Ovary (tissue), 3 donors: ENCODE data around the gene DDX4.

Source experiments
- CTCF ChIP-seq, 3 donors: fragments of 450-650 bp in 2 of 3; fragments of 200-600 bp in 1 of 3; IDR thresholded peaks; one replicate each; pipeline versions ENCODE4 v1.5.1 to v1.8.0; 2016 to 2022; ENCODE audit warnings: antibody characterized with exemption in 3 of 3, mild to moderate bottlenecking in 1 of 3
- POLR2A ChIP-seq: fragments of 450-650 bp; IDR thresholded peaks from one replicate; pipeline ENCODE4 v1.6.1; 2017; ENCODE audit warnings: antibody characterized with exemption, mild to moderate bottlenecking, moderate library complexity
- donor health status: DM: no; HTN: no; CAD: no.

DNA sequence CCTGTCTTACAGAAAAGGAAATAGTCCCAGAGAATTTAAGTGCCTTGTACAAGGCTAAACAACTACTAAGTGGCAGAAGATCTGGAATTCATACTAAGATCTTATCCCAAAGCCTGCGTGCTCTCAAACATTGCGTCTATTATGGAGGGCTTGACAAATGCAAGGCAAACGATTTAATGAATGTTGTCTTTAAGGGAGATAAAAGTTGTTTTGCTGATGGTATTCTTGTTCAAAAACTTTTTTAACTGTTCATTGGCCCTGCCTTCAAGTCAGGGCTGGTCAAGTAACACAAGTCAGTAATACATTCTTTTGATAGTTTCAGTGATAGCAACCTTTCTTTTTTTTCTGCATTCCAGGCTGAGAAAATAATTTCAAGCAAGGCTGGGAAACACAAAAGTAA is 24.0 kb upstream of the DDX4 start:
- TF ChIP-seq CTCF (IDR thresholded peaks at IDR 0.05) (no peak), POLR2A (no peak)
